ENCODE measurements around the gene UNC5B.

UNC5B gene

DNA sequence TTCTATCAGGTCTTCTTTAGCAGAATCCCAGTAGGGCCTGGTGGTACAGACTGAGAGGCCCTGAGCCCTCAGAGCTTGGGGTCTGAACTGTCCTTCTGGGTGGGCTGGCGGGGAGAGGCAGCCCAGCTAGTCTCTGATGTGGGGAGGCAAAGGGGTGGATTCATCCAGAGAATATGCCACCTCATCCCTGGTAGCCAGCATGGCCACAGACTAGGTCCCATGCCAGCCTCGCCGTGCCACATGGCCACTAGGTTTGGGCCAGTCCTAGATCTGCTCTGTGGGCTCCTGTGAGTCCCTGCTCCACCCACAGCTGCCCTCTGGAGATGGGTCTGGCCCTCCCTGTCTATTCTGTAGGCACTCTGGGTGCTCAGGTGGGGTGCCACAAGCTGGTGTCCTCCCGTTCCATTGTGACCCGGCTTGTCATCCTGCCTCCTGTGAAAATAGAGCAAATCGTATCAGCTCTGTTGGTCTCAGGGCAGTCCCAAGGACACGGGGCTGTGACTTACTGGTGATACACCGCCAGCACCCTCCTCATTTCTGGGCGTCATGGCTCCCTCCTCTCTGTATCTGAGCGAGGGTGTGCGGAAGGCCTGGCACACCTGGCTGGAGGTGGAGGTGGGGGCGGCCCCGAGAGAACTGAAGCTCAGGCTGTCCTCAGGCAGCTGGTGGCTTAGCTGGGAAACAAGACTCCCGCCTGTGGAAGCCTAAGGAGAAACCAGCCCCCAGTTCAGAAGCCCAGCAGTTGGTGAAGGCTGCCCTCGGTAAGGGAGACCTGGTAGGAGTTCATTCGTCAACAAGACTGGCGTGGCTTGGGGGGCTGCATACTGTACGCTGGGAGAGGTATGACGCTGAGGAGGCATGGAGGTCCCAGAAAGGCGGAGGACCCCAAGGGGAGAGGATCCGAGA lies 33.3 kb downstream of the UNC5B start:
- Histone ChIP-seq H4K91ac (ENCODE audit: low read depth, low read length) (peak overlapping the region; percentile 78), H3K14ac (ENCODE audit: low read length) (peak overlapping the region; percentile 40), H3K4me2 (ENCODE audit: low read length) (no peak overlapping the region), H3K4me3 (ENCODE audit: low read depth, low read length) (no peak overlapping the region), H2AK5ac (ENCODE audit: low read length) (peak overlapping the region; percentile 61), H2BK12ac (ENCODE audit: low read length) (peak overlapping the region; percentile 63), H4K8ac (ENCODE audit: low read depth, low read length) (peak overlapping the region; percentile 1), H3K23ac (ENCODE audit: low read length) (no peak overlapping the region), H3K4ac (ENCODE audit: low read depth, low read length) (peak overlapping the region; percentile 2), H3K36me3 (ENCODE audit: control insufficient read depth in 1 of 2, insufficient read depth in 2 of 2, low read length in 2 of 2) (peaks cover 0 to 6% of the 10 kb centered on the region in 2 experiments), H3K27me3 (ENCODE audit: insufficient read depth, low read length) (no peaks in the 10 kb centered on the region), H3K18ac (ENCODE audit: low read length) (peak overlapping the region; percentile 11), H2BK5ac (ENCODE audit: low read depth, low read length, poor library complexity) (peak overlapping the region; percentile 60), H3K9ac (ENCODE audit: low read length) (no peak overlapping the region), H2AFZ (ENCODE audit: insufficient read depth, low read length, poor library complexity) (no peak overlapping the region), H3K79me2 (ENCODE audit: control insufficient read depth, insufficient read depth, low read length, poor library complexity) (peaks cover 16% of the 10 kb centered on the region), H2BK120ac (ENCODE audit: insufficient read depth, low read length, poor library complexity) (peak overlapping the region; percentile 28), H3K79me1 (ENCODE audit: low read length) (peaks cover 34% of the 10 kb centered on the region), H3K9me3 (ENCODE audit: insufficient read depth, low read depth, low read length) (no peaks in the 10 kb centered on the region), H3K27ac (ENCODE audit: low read depth, low read length) (peak overlapping the region; percentile 54), H4K12ac (ENCODE audit: low read depth, low read length) (no peak overlapping the region), H3K4me1 (ENCODE audit: control insufficient read depth in 1 of 2, insufficient read depth in 2 of 2, low read length in 2 of 2) (peaks cover 68 to 71% of the 10 kb centered on the region in 2 experiments)
- WGBS (ENCODE audit: extremely low coverage, insufficient coverage, insufficient read length) = no CpG with 5 or more reads among the region's 21 CpGs
- DNase-seq = no peak

GRCh38 chr10:71246591-71247413 lies 34.4 kb downstream of the UNC5B start:
- Histone ChIP-seq H4K12ac (ENCODE audit: low read depth, low read length) (no peak overlapping the region), H3K14ac (ENCODE audit: low read length) (peak overlapping the region; percentile 18), H3K36me3 (ENCODE audit: control insufficient read depth in 1 of 2, insufficient read depth in 2 of 2, low read length in 2 of 2) (peaks cover 0 to 6% of the 10 kb centered on the region in 2 experiments), H2BK120ac (ENCODE audit: insufficient read depth, low read length, poor library complexity) (peak overlapping the region; percentile 28), H4K8ac (ENCODE audit: low read depth, low read length) (no peak overlapping the region), H2AFZ (ENCODE audit: insufficient read depth, low read length, poor library complexity) (no peak overlapping the region), H3K9ac (ENCODE audit: low read length) (no peak overlapping the region), H3K4me1 (ENCODE audit: control insufficient read depth in 1 of 2, insufficient read depth in 2 of 2, low read length in 2 of 2) (peaks cover 60 to 63% of the 10 kb centered on the region in 2 experiments), H3K27me3 (ENCODE audit: insufficient read depth, low read length) (no peaks in the 10 kb centered on the region), H2BK5ac (ENCODE audit: low read depth, low read length, poor library complexity) (peak overlapping the region; percentile 60), H2BK12ac (ENCODE audit: low read length) (peak overlapping the region; percentile 63), H4K91ac (ENCODE audit: low read depth, low read length) (peak overlapping the region; percentile 78), H3K27ac (ENCODE audit: low read depth, low read length) (peak overlapping the region; percentile 69), H2AK5ac (ENCODE audit: low read length) (peak overlapping the region; percentile 2), H3K79me1 (ENCODE audit: low read length) (peaks cover 33% of the 10 kb centered on the region), H3K4ac (ENCODE audit: low read depth, low read length) (peak overlapping the region; percentile 13), H3K4me2 (ENCODE audit: low read length) (peak overlapping the region; percentile 16), H3K4me3 (ENCODE audit: low read depth, low read length) (no peak overlapping the region), H3K23ac (ENCODE audit: low read length) (no peak overlapping the region), H3K9me3 (ENCODE audit: insufficient read depth, low read depth, low read length) (no peaks in the 10 kb centered on the region), H3K79me2 (ENCODE audit: control insufficient read depth, insufficient read depth, low read length, poor library complexity) (peaks cover 16% of the 10 kb centered on the region), H3K18ac (ENCODE audit: low read length) (peak overlapping the region; percentile 78)
- WGBS (ENCODE audit: extremely low coverage, insufficient coverage, insufficient read length) = no CpG with 5 or more reads among the region's 11 CpGs
- peak; percentile 46 to 53 for DNase-seq

GRCh38 chr10:71247414-71247705 lies 35.0 kb downstream of the UNC5B start:
- H3K23ac ChIP-seq (ENCODE audit: low read length) = no peak overlapping the region
- peak overlapping the region; percentile 69 for H3K27ac ChIP-seq (ENCODE audit: low read depth, low read length)
- H3K4me3 ChIP-seq (ENCODE audit: low read depth, low read length) = no peak overlapping the region
- peak overlapping the region; percentile 75 for H4K91ac ChIP-seq (ENCODE audit: low read depth, low read length)
- peak overlapping the region; percentile 13 for H3K4ac ChIP-seq (ENCODE audit: low read depth, low read length)
- H2BK5ac ChIP-seq (ENCODE audit: low read depth, low read length, poor library complexity) = peak overlapping the region; percentile 29
- H3K79me2 ChIP-seq (ENCODE audit: control insufficient read depth, insufficient read depth, low read length, poor library complexity) = peaks cover 16% of the 10 kb centered on the region
- H3K36me3 ChIP-seq (ENCODE audit: control insufficient read depth in 1 of 2, insufficient read depth in 2 of 2, low read length in 2 of 2) = peaks cover 0 to 6% of the 10 kb centered on the region in 2 experiments
- H3K79me1 ChIP-seq (ENCODE audit: low read length) = peaks cover 28% of the 10 kb centered on the region
- H2BK12ac ChIP-seq (ENCODE audit: low read length) = peak overlapping the region; percentile 12
- DNase-seq = no peak
- H3K27me3 ChIP-seq (ENCODE audit: insufficient read depth, low read length) = no peaks in the 10 kb centered on the region
- peak overlapping the region; percentile 1 for H3K4me2 ChIP-seq (ENCODE audit: low read length)
- H2AK5ac ChIP-seq (ENCODE audit: low read length) = peak overlapping the region; percentile 4
- H3K4me1 ChIP-seq (ENCODE audit: control insufficient read depth in 1 of 2, insufficient read depth in 2 of 2, low read length in 2 of 2) = peaks cover 56 to 60% of the 10 kb centered on the region in 2 experiments
- peak overlapping the region; percentile 9 for H2BK120ac ChIP-seq (ENCODE audit: insufficient read depth, low read length, poor library complexity)
- H3K14ac ChIP-seq (ENCODE audit: low read length) = peak overlapping the region; percentile 63
- H3K9ac ChIP-seq (ENCODE audit: low read length) = no peak overlapping the region
- H4K12ac ChIP-seq (ENCODE audit: low read depth, low read length) = no peak overlapping the region
- no CpG with 5 or more reads among the region's 4 CpGs for WGBS (ENCODE audit: extremely low coverage, insufficient coverage, insufficient read length)
- peak overlapping the region; percentile 13 for H4K8ac ChIP-seq (ENCODE audit: low read depth, low read length)
- peak overlapping the region; percentile 78 for H3K18ac ChIP-seq (ENCODE audit: low read length)
- H2AFZ ChIP-seq (ENCODE audit: insufficient read depth, low read length, poor library complexity) = no peak overlapping the region
- H3K9me3 ChIP-seq (ENCODE audit: insufficient read depth, low read depth, low read length) = no peaks in the 10 kb centered on the region

DNA sequence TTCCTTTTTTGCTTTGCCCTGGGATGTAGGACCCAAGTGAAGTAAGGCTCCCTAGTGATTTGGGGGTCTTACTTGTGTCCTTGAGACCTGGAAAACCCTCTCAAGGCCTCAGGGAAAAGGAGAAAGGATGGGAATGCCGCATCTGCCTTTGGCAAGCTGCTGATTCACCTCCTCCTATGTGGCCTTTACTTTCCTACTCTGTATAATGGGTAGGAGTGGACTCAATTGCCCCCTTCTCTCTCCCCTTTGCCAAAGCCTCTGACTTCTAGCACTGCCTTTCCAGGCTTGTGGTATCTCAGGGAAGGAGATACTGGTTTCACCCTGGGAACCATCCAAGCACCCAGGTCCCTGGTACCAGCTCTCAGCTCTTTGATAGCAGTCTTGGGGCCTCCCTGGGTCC lies 35.4 kb downstream of the UNC5B start:
- H3K4me2 ChIP-seq (ENCODE audit: low read length) = no peak overlapping the region
- H4K91ac ChIP-seq (ENCODE audit: low read depth, low read length) = peak overlapping the region; percentile 75
- H4K12ac ChIP-seq (ENCODE audit: low read depth, low read length) = no peak overlapping the region
- peak overlapping the region; percentile 29 for H2BK5ac ChIP-seq (ENCODE audit: low read depth, low read length, poor library complexity)
- peak overlapping the region; percentile 13 for H4K8ac ChIP-seq (ENCODE audit: low read depth, low read length)
- H2AFZ ChIP-seq (ENCODE audit: insufficient read depth, low read length, poor library complexity) = peak overlapping the region; percentile 13
- H3K4me1 ChIP-seq (ENCODE audit: control insufficient read depth in 1 of 2, insufficient read depth in 2 of 2, low read length in 2 of 2) = peaks cover 58 to 62% of the 10 kb centered on the region in 2 experiments
- H3K9me3 ChIP-seq (ENCODE audit: insufficient read depth, low read depth, low read length) = no peaks in the 10 kb centered on the region
- no peak overlapping the region for H3K23ac ChIP-seq (ENCODE audit: low read length)
- WGBS (ENCODE audit: extremely low coverage, insufficient coverage, insufficient read length) = no CpG with 5 or more reads among the region's 1 CpG
- no peak for DNase-seq
- H2BK12ac ChIP-seq (ENCODE audit: low read length) = peak overlapping the region; percentile 55
- peak overlapping the region; percentile 78 for H3K18ac ChIP-seq (ENCODE audit: low read length)
- H3K9ac ChIP-seq (ENCODE audit: low read length) = no peak overlapping the region
- H3K79me1 ChIP-seq (ENCODE audit: low read length) = peaks cover 27% of the 10 kb centered on the region
- peak overlapping the region; percentile 69 for H3K27ac ChIP-seq (ENCODE audit: low read depth, low read length)
- peak overlapping the region; percentile 55 for H3K4ac ChIP-seq (ENCODE audit: low read depth, low read length)
- H3K27me3 ChIP-seq (ENCODE audit: insufficient read depth, low read length) = no peaks in the 10 kb centered on the region
- peaks cover 14% of the 10 kb centered on the region for H3K79me2 ChIP-seq (ENCODE audit: control insufficient read depth, insufficient read depth, low read length, poor library complexity)
- peak overlapping the region; percentile 16 for H2AK5ac ChIP-seq (ENCODE audit: low read length)
- H3K14ac ChIP-seq (ENCODE audit: low read length) = peak overlapping the region; percentile 63
- H3K36me3 ChIP-seq (ENCODE audit: control insufficient read depth in 1 of 2, insufficient read depth in 2 of 2, low read length in 2 of 2) = peaks cover 0 to 8% of the 10 kb centered on the region in 2 experiments
- H3K4me3 ChIP-seq (ENCODE audit: low read depth, low read length) = no peak overlapping the region
- H2BK120ac ChIP-seq (ENCODE audit: insufficient read depth, low read length, poor library complexity) = peak overlapping the region; percentile 51
